Gastroesophageal sphincter (tissue), 3 donors: Measurements from ENCODE around the gene SULT1B1.

Experiments
- CTCF ChIP-seq, 4 experiments: fragments of 200-600 bp in 2 of 4; fragments of 450-650 bp in 2 of 4; sonication (generic) in 1 of 4; IDR thresholded peaks; one replicate each; pipeline ENCODE4 v1.5.1; 2017 to 2019; ENCODE audit warnings: antibody characterized with exemption in 4 of 4, mild to moderate bottlenecking in 2 of 4, moderate library complexity in 2 of 4
- POLR2A ChIP-seq, 2 donors: fragments of 450-650 bp; IDR thresholded peaks; one replicate each; pipeline ENCODE4 v1.6.1; 2017; ENCODE audit warnings: antibody characterized with exemption in 2 of 2, mild to moderate bottlenecking in 2 of 2, moderate library complexity in 1 of 2

DNA sequence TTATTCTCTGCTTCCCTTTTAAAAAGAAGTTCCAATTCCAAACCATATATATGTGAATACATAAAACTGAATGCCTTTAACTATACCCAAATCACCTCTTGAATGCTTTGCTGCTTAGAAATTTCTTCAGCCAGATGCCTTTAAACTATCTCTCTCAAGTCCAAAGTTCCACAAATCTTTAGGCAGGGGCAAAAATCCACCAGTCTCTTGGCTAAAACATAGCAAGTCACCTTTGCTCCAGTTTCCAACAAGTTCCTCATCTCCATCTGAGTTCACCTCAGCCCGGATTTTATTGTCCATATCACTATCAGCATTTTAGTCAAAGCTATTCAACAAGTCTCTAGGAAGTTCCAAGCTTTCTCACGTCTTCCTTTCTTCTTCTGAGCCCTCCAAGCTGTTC is 49.8 kb downstream of the SULT1B1 start:
- TF ChIP-seq POLR2A (IDR thresholded peaks at IDR 0.05) (no peak), CTCF (IDR thresholded peaks at IDR 0.05) (no peak)
